ENCODE results near the gene RXFP2. TPM values are rescaled to one million over a fixed set of nuclear protein-coding genes. Genes with fewer than 3 reads are reported as not detected.

Gene RXFP2
- total and polyA plus RNA-seq, 10 of the 15 experiments (the other 5 are each of a cell fraction or from before 2014, with no cell fraction given), result 0.01 to 0.05 TPM; not detected in 8

DNA sequence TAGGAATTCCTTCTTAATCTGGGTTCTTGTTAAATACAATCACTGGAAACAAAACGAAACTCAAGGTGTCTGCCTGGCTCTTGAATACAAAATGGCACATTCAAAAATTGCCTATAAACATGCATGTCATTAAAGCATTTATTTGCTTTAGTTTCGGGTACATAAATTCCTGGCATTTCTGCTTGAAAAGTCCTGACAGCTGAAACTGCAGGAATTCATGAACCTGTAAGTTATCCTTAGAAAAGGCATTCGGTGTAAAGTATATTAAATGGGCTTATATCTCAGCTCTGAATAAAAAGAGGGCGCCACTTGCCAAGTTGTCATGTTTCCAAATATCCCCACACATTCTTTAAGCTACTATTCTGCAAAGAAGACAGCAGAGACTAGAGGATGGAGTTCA is 32.9 kb downstream of the RXFP2 start (continued):
- TF ChIP-seq TCF12 (IDR thresholded peaks at IDR 0.05; ENCODE audit: low read depth, low read length), result no peak

DNA sequence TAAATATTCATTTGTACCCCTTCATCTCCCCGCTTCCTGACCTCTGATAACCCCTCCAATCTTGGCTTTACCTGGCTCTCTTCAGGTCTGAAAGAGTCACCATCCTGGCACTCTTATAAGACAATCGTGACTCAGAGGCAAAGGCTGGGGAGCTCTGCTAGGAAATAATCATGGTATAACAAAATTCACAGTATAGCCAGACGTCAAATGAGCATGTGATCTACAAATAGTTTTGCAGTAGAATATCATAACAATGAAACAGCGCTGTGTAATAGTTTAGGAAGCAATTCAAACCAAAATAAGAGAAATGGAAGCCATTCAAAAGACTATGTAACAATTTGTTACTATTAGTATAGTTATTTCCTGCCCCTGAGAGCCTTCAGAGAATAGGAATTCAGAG is 34.2 kb downstream of the RXFP2 start:
- no peak overlapping the region for H2AFZ ChIP-seq (ENCODE audit: control insufficient read depth, low read depth, low read length)
- H3K9ac ChIP-seq (ENCODE audit: control insufficient read depth, insufficient read depth, low read length), result no peak overlapping the region
- no peaks in the 10 kb centered on the region for H3K4me1 ChIP-seq (ENCODE audit: control insufficient read depth, insufficient read depth, low read length)
- no peak overlapping the region for H3K4me3 ChIP-seq
- no peaks in the 10 kb centered on the region for H3K9me3 ChIP-seq (replicated peaks; ENCODE audit: control insufficient read depth, insufficient read depth, low read length)
- ChIA-PET SMC1A (ENCODE audit: uncharacterized antibody, unreplicated experiment) (interaction anchor here (0.6 kb wide), 1 partner anchor 289 kb away, joined by 3 read pairs; no protein-coding TSS in a partner anchor), CTCF (no interaction called here), POLR2A (no interaction called here), RAD21 (ENCODE audit: unreplicated experiment) (no interaction called here)
- TF ChIP-seq MEF2B (IDR thresholded peaks at IDR 0.05; ENCODE audit: partially characterized antibody, poor library complexity, severe bottlenecking), result no peak
- TF ChIP-seq FOXK2 (IDR thresholded peaks at IDR 0.05), result no peak
- TF ChIP-seq TCF12 (IDR thresholded peaks at IDR 0.05; ENCODE audit: low read depth, low read length), result no peak
- H3K79me2 ChIP-seq (ENCODE audit: control insufficient read depth, insufficient read depth, low read length), result no peaks in the 10 kb centered on the region
- WGBS (ENCODE audit: insufficient coverage, insufficient replicate concordance, low lambda C conversion rate, missing lambda C conversion rate), result 31% methylated on average over 4 of the region's 4 CpGs
- intact Hi-C loops (cut with micrococcal nuclease; ENCODE audit: unreplicated experiment) (no loop called here), in situ Hi-C loops (cut with MboI) (no loop called here)
- no peak overlapping the region for H3K27ac ChIP-seq (ENCODE audit: control insufficient read depth, insufficient read depth)
- DNase-seq (ENCODE audit: low read depth, low spot score) (no peak), ATAC-seq (no peak), FAIRE-seq (no peak)
- no peaks in the 10 kb centered on the region for H4K20me1 ChIP-seq (ENCODE audit: control insufficient read depth, insufficient read depth)
- H3K27me3 ChIP-seq (replicated peaks in 1 of 2; ENCODE audit: control insufficient read depth in 2 of 2, insufficient read depth in 2 of 2, low read length in 1 of 2), result no peaks in the 10 kb centered on the region; a peak in 1 of 4 replicates
- no peaks in the 10 kb centered on the region for H3K36me3 ChIP-seq (ENCODE audit: control insufficient read depth in 2 of 2, insufficient read depth in 2 of 2, low read length in 1 of 2)
- H3K4me2 ChIP-seq (ENCODE audit: control insufficient read depth, insufficient read depth), result no peak overlapping the region
- no TSS peak for BruUV-seq (replicated peaks)

DNA sequence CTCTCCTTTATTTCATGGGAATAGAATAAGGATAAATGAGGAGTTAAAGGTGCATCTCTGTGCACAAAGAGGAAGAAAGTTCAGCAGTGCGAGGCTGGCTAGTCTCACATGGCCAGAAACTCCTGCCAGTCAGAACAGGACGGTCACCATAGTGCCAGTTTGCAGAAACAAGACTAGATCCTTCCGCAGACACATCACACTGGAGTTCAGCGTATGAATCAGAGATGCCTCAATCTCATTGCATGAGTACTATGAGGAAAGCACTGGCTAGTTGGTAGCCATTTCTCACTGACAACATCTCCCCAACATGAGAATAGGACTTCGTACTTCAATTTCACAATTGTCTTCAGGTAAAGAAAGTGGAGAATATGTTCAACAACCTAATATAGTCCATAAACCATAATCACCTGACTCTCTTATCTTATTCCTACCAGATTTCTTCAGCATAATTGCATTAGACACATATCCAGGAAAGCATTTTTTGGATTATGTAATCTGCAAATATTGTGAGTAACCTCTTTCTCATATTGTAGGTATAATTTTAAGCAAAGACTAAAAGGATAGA is 34.9 kb downstream of the RXFP2 start:
- Histone ChIP-seq H4K20me1 (ENCODE audit: control insufficient read depth, insufficient read depth) (no peaks in the 10 kb centered on the region), H3K79me2 (ENCODE audit: control insufficient read depth, insufficient read depth, low read length) (no peaks in the 10 kb centered on the region), H3K4me3 (no peak overlapping the region), H3K36me3 (ENCODE audit: control insufficient read depth in 2 of 2, insufficient read depth in 2 of 2, low read length in 1 of 2) (no peaks in the 10 kb centered on the region), H3K27me3 (replicated peaks in 1 of 2; ENCODE audit: control insufficient read depth in 2 of 2, insufficient read depth in 2 of 2, low read length in 1 of 2) (no peaks in the 10 kb centered on the region; a peak in 1 of 4 replicates), H3K27ac (ENCODE audit: control insufficient read depth, insufficient read depth) (no peak overlapping the region), H3K9ac (ENCODE audit: control insufficient read depth, insufficient read depth, low read length) (no peak overlapping the region), H2AFZ (ENCODE audit: control insufficient read depth, low read depth, low read length) (no peak overlapping the region), H3K4me2 (ENCODE audit: control insufficient read depth, insufficient read depth) (no peak overlapping the region), H3K4me1 (ENCODE audit: control insufficient read depth, insufficient read depth, low read length) (no peaks in the 10 kb centered on the region), H3K9me3 (replicated peaks; ENCODE audit: control insufficient read depth, insufficient read depth, low read length) (no peaks in the 10 kb centered on the region)
- no peak for FAIRE-seq
- no peak for DNase-seq (ENCODE audit: low read depth, low spot score)
- in situ Hi-C loops (cut with MboI), result no loop called here
- ChIA-PET RAD21 (ENCODE audit: unreplicated experiment) (no interaction called here), CTCF (no interaction called here), POLR2A (no interaction called here), SMC1A (ENCODE audit: uncharacterized antibody, unreplicated experiment) (interaction anchor here (0.6 kb wide), 1 partner anchor 290 kb away, joined by 3 read pairs; no protein-coding TSS in a partner anchor)
- no peak for ATAC-seq
- 30% methylated on average over 5 of the region's 5 CpGs for WGBS (ENCODE audit: insufficient coverage, insufficient replicate concordance, low lambda C conversion rate, missing lambda C conversion rate)
- intact Hi-C loops (cut with micrococcal nuclease; ENCODE audit: unreplicated experiment), result no loop called here
- BruUV-seq (replicated peaks), result no TSS peak
- TF ChIP-seq, protein P1, sequence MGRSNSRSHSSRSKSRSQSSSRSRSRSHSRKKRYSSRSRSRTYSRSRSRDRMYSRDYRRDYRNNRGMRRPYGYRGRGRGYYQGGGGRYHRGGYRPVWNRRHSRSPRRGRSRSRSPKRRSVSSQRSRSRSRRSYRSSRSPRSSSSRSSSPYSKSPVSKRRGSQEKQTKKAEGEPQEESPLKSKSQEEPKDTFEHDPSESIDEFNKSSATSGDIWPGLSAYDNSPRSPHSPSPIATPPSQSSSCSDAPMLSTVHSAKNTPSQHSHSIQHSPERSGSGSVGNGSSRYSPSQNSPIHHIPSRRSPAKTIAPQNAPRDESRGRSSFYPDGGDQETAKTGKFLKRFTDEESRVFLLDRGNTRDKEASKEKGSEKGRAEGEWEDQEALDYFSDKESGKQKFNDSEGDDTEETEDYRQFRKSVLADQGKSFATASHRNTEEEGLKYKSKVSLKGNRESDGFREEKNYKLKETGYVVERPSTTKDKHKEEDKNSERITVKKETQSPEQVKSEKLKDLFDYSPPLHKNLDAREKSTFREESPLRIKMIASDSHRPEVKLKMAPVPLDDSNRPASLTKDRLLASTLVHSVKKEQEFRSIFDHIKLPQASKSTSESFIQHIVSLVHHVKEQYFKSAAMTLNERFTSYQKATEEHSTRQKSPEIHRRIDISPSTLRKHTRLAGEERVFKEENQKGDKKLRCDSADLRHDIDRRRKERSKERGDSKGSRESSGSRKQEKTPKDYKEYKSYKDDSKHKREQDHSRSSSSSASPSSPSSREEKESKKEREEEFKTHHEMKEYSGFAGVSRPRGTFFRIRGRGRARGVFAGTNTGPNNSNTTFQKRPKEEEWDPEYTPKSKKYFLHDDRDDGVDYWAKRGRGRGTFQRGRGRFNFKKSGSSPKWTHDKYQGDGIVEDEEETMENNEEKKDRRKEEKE (IDR thresholded peaks at IDR 0.05), result no peak
- TF ChIP-seq BACH1 (IDR thresholded peaks at IDR 0.05; ENCODE audit: borderline replicate concordance) (no peak), E4F1 (IDR thresholded peaks at IDR 0.05; ENCODE audit: borderline replicate concordance, partially characterized antibody) (no peak), MTA2 (IDR thresholded peaks at IDR 0.05; ENCODE audit: low read depth) (no peak), STAT1 (conservative IDR thresholded peaks at IDR 0.05) (no peak), PML (IDR thresholded peaks at IDR 0.05; ENCODE audit: low read length) (no peak), MYB (IDR thresholded peaks at IDR 0.05; ENCODE audit: borderline replicate concordance, low read depth, low read length) (no peak), CHD4 (IDR thresholded peaks at IDR 0.05) (no peak)
